NCI-H2196 (cell line): Measurements from ENCODE around the gene WNT3.
"Not testable (repeated sequence)": the region's sequence is repeated elsewhere in the genome, so short reads cannot be mapped to it uniquely, and the experiment has no call there.

Experiments
- DNase-seq: peaks from one replicate; lab custom pipeline; 2025; ENCODE audit not compliant: unreplicated experiment; lab: John Stamatoyannopoulos, UW

Gene WNT3

DNA sequence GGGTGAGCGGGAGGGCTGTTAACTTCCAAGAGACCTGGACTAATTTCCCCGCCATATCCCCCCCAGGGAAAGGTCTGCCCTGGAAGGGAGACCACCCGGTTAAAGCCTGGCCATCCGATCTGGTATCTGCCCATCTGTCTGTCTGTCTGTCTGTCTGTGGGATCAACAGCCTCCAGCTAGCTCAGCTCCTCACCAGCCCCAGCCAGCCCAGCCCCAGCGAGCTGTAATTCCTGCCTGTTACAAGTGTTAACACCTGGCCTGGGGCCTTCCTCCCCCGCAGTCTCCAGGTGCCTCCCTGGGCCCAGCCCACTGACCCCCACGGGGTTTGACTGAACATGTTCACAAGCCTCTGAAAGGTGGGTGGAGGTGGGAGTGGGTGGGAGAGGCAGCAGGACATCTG, 4.0 kb downstream of the WNT3 start:
- no peak for DNase-seq

DNA sequence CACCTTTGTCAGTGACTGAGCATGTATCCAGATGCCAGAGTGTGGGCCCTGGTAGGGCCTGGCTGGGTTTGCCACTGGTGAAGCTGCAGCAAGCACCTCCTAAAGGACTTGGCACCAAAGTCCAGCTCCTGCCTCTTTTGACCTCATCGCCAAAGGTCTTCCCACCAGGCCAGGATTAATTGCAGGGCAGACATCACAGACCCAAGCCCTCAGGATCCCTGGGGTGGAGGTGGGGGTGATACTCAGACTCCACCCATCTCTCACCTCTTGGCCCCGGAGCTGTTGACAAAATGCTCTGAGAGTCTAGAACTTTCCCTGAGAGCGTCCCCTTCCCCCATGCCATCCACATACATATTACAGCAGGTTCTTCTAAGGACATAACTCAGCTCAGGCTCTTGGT, 4.6 kb downstream of the WNT3 start:
- DNase-seq = no peak

DNA sequence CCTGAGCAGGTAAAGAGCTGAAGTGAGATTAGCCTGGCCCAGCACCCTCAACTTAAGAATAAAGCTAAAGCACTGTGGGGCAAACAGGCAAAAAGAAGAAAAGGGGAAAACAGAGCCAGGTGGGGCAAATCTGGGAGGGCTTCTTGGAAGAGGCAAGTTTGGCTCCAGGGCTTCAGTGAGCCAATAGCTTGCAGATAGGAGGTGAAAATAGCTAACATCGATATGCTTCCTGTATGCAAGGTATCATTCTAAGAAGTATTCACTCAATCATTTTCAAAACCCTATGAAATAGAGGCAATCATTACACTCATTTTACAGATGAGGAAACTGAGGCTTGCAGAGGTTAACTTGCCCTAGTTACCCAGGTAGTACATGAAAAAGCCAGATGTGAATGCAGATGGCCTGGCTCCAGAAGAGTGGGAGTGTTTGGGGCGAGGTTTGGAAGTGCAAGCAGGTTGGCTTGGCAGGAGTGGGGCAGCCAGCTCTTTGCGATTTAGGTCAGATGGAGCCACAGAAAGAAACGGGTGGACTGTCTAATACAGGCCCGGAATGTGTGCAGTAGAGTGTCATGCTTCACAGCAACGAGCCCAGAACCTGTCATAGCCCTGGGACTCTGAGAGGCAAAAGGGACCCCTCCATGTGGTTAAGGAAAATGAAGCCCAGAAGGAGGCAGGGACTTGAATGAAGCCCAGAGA, 5.7 kb downstream of the WNT3 start:
- DNase-seq = no peak

DNA sequence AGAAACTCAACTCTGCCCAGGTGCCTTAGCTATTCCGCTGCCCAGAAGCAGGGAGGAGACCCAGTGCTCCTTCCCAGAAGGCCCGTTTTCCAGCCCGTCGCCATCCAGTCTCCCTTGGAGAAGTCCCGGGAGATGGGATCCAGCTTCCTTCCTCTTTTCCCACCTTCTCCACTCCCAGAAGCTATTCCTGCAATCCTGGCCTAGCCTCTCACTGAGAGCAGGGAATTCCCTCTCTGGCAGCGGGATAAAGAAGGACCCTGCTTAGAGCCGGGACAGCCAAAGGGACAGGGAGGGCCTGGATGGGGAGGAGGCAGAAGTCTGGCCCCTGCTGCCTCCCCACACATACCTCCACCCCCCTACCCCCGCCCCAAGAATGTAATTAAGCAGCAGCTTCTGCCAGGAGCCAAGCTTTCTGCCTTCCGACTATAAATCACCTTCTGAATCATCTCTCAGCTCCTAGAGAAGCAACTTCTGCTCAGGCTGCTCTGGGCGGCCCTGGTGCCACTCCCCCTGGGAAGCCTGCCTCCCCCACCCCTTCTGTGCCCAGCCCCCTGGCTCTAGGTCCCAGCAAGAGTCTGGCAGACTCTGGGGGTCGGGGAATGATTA, 6.4 kb downstream of the WNT3 start:
- no peak for DNase-seq

DNA sequence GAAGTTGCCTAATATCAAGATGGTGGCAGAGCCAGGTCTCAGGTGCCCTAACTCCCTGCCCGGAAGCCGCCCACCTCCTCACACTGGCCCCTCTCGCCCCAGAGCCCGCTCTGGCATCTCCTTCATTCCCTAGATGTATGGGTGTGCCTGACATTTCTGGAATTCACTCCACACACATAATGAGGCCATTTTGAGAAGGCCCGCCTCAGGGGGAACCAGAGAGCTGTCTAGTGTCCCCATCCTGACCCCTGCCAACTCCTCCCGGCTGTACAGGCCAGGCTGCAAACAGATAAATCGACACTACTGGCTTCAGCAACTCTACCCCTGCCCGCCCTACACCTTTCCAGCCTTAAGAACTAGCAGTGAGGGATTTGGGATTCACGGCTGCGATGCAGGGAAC, 7.7 kb downstream of the WNT3 start:
- DNase-seq = no peak

DNA sequence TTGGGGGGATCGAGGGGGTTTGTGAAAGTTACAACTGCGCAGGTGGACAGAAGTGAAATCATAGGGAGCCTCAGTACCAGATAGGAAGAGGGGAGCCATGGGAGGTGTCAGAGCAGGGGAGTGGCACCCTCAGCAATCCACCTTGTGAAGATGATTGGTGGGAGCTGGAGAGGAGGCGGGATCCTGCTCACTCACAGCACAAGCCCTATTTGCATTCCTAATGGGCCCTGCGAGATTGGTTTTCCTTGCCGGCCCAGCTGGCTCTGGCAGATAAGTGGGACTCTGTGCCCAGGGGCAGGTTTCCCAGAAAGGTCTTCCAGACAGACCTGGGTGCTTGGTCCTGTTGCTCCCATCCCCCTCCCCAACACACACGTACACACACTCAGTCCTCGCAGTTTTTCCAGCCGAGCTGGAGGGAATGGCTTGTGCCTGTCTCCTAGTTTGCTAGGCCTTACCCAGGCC, 9.4 kb downstream of the WNT3 start:
- DNase-seq = no peak

DNA sequence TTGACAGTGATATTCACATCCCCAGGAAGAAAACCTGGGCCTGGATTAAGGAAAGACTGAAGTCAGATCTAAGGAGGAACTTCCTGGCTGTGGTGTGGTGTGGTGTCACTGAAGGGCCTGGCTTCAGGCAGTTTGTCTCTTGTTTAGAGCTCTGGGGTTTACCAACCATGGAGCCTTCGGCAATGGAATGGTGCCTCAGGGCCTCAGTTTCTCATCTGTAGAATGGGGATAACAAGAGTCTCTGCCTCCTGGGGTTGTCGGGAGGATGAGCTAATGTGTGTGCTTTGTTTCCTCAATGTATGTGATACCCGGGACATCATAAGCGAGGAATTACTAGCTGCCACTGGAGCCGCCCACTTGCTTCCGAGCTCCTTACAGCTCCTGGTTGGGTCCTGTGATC, 12.7 kb downstream of the WNT3 start:
- DNase-seq = no peak

DNA sequence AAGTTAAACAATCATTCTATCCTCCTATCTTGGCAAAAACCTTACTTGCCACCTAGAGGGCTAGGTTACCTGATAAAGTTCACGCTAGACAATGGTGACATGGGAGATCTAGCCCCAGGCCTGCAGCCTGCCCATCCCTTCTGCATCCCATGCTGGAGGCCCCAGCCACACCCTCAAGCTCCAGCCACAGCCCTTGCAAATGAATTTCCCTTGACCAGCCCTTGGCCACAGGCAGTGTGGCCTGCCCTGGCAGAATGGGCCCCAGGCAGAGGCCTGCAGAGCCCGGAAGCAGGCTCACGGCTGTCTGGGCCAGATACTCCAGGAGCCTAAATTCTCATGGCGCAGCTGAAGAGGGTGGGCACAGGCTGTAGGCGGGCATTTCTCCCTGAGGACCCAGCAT, 14.9 kb downstream of the WNT3 start:
- DNase-seq = no peak

DNA sequence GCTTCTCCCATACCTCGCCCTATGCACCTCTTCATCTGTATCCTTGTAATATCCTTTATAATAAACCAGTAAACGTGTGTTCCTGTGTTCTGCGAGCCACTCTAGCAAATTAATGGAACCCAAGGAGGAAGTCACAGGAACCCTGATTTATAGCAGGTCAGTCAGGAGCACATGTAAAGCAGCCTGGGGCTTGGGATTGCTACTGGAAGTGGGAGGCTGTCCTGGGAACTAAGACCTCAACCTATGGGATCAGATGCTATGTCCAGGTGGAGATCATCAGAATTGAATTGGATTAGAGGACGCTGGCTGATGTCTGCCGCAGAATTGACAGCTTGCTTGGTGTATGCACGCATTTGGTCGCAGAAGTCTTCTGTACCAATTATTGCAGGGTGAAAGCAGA, 15.7 kb downstream of the WNT3 start:
- no peak for DNase-seq

DNA sequence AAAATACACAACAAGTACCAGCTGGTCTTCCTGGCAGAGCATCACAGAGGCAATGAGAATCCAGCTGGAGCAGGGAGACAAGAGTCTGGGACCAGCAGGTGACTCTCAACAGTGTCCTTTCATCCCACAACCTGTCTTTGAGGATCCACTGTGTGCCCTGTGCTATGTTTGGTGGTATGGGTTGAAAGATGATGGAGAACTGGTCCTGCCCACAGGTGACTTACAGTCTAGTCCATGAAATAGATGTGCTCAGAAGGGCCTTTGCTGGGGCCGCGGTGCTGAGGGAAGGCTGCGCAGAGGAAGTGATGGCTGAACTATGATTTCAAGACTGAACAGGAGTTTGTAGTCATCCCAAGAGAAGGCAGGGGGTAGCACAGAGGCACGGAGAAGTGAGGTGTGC, 17.9 kb downstream of the WNT3 start:
- DNase-seq = no peak

DNA sequence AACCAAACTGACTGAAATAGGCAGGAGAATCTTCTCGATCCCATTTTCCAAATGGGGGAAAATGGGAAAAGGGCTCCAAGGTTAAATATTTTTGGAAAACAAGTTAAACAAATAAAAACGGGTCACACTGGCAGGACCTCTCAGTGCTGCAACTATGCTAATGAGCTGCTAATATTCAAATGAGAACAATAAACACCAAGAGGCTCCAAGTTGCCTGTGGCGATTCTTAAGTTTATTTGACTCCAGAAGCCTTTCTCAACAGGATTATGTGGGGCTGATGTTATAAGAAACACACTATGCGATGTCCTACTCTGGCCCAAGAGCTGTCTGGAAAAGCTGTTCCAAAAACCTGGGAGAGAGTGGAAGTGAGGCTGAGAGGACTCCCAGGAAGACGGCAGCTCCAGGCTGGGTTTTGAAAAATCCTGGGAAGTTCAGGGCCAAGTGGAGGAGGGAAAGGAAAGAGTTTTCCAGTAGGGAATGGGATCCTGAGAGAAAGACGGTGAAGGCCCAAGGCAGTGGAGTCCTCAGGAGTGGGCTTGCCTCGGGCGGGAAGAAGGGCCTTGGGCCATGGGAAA, 21.4 kb downstream of the WNT3 start:
- no peak for DNase-seq

DNA sequence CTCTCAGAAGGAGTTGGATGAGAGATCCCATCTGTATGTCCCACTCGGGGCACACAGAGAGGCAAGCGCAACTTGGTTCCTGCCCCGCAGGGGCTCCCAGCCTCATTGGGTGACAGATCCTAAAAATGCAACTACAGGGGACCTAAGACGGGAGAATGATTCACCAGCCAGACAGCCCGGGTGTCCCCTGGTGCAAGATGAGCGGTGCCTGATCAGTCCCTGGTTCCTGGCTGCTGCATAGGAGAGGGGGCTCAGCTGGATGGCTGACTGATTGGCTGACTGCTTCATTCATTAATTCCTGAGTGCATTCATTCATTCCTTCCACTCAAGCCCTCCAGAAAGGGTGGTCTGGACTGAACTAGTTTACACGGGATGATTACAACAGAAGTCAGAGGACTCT, 22.0 kb downstream of the WNT3 start:
- DNase-seq = no peak

DNA sequence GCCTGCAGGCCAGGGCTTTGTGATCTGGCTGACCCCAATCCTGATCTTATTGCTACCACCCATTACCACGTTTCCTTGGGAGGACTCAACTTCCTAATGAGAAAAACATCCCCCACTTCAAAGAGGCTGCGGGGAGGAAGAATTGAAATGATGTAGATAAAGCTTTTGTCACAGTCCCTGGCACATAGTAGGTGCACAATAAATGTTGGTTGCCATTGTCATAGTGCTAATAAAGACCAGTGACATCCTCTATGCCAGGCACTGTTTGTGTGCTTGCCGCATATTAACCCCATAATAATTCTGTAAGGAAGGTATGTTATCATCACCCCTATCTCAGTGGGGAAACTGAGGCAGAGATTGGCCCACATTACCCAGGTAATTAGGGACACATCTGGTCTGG, 22.4 kb downstream of the WNT3 start:
- DNase-seq = no peak

DNA sequence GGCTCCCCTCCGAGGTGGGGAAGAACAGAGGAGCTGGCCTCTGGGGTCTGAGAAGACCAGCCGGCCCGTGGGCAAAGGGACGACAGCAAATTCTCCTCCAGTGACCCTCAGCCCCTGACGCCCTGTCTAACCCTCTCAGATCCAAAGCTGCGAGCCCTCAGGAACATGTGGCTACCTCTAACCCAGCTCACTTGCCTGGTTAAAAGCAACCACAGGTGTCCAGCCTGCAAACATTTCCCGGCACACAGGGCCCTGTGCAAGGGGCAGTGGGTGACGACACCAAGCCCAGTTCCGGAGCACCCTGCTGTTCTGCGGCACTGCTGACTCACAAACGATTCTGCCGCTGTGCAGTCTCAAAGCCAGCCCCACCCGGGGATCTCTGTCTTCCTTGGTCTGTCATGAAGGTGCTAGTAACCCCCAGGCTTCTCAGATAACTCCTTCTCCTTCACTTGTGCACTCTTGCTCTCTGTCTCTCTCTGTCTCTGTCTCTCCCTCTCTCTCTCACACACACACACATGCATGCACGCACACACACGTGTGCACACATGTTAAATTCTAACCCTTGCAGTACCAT, 23.0 kb downstream of the WNT3 start:
- DNase-seq = no peak

DNA sequence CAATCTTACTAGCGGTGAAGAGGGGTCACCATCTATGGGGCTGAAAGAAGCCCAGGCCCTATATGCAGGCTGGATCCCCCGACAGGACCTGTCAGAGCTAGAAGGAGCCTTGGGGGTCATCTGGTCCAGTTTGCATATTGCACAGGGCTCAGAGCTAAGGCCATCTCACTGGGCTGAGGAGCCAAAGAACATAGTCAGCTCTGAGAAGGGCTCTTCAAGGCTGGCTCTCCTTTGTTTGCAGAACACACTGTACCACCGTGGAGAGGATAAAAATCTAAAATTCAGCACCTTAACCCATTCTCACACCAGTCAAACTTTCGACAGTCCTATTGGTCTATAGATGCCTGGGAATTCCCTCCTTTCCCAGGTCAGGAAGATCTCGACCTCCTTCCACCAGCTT, 24.2 kb downstream of the WNT3 start:
- no peak for DNase-seq

DNA sequence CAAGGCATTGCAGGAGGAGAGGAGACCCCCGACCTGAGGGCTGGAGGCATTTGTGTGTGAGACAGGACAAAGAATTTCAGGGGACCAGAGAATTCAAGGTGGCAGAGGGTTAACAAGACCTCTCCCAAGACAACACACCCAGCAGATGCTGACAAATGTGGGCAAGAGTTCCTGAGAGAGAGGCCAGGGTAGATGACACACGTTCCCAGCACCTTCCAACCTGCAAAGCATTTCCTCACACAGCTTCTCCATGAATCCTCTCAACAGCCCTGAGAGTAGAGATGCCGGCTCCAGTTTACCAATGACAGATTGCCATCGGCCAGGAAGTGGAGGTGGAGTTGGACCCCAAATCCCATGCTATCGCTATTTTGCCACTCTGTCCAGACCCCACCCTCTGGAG, 25.0 kb downstream of the WNT3 start:
- DNase-seq = no peak

DNA sequence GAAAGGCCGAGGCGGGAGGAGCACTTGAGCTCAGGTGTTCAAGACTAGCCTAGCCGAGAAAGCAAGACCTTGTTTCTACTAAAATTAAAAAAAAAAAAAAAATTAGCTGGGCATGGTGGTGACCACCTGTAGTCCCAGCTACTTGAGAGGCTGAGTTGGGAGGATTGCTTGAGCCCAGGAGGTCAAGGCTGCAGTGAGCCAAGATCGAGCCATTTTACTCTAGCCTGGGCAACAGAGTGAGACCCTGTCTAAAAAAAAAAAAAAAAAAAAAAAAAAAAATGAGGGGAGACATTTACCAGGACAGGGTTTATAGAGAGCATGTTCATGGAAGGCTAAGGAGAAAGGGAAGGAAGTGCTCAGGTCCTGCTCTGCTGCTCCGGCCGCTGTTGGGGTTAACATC, 25.5 kb downstream of the WNT3 start:
- not testable (repeated sequence) for DNase-seq

DNA sequence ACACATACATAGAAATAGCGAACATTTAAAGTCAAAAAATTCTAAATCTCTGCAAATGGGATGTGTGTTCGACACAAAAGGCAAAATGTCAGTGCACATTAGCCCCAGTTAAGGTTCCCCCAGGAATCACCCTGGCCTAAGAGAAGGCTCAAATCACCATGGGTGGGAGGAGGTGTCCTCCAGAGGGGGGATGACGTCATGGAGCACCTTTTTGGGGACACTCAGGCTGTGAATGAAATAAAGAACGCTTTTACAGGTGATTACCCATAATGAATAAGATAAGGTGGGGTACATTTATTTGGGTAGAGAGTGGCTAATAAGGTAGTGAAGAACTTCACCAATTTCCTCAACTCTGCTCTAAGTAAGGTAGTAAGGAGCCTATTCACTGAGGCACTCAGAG, 26.4 kb downstream of the WNT3 start:
- DNase-seq = no peak

DNA sequence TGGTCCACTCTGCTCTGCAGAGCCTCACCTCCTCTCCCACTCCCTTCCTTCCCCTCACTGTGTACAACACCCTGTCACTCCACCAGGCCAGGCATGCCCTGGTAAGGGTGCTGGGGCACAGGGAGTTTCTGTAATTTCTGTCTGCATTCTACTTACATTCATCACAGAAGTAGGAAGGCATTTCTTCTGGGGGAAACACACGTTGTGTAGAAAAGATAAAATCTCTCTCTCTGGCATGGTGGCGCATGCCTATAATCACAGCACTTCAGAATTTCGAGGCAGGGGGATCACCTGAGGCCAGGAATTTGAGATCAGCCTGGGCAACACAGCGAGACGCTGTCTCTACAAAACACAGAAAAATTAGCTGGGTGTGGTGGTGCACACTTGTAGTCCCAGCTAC, 27.0 kb downstream of the WNT3 start:
- no peak for DNase-seq

DNA sequence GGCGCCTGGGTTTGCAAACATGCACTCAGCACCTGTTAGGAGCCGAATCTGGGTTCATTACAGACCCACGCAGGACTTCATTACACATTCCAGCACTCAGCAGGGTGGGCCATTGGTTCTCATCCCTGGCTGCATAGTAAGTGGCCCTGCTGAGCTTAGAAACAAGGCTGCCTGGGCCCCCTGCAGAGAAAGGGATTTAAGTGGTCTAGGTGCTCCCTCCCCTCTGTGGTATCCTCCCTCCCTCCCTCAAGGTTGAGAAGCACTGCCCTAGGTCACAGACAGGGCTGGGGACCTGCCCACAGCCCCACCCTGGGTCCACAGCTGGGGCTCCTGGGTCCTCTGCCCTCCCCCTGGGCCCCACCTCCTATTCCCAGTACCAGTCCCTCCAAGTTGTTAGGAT, 28.3 kb downstream of the WNT3 start:
- DNase-seq = no peak

DNA sequence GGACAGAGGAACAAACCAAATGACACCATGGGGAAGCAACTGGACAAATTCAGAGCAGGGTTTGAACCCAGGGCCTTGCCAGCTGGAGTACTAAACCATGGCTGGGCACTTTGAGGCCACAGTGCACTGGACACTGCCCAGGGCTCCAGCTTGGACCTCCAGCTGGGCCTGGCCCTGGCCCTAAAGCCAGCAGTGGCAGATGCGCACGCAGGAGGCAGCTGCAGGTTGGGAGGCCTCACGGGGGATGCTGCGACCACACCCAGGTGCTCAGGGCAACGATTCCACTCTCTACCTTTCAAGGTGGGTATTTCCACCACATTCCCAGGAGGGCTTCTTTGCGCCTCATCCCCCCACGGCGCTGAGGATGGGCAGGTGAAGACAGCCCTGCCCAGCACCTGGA, 28.9 kb downstream of the WNT3 start:
- no peak for DNase-seq

DNA sequence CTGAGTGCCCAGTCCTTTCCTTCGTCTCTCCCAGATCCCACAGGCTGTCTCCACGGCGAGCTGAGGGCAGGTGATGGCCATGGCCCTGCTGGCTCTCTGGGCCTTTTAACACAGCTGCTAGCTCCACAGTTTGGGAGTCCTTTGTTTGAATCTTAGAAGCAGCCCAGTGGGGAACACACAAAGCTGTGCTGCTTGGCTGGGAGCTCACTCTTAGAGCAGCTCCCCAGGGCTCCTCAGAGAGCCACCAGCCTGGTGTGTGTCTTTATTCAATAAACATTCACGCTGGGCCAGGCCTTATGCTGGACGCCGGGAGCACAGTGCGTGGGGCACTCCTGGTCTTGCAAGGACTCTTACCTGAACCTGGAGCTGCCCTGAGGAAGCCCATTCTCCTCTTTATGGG, 29.7 kb downstream of the WNT3 start:
- DNase-seq = no peak
